ENCODE measurements around the gene PTPN1. TPM values are rescaled to one million over a fixed set of nuclear protein-coding genes. Genes with fewer than 3 reads are reported as not detected.

The PTPN1 gene
- total RNA-seq, 1 experiment from 2014 or later: 65.2 TPM

- no peak for TF ChIP-seq CTCF (IDR thresholded peaks at IDR 0.05; ENCODE audit: insufficient read depth in 1 of 2, low read depth in 1 of 2, low read length in 1 of 2, severe bottlenecking in 1 of 2, unreplicated experiment in 1 of 2)
- no peaks in the 10 kb centered on the region for H3K27me3 Mint-ChIP-seq (ENCODE audit: insufficient read depth, unreplicated experiment)
- ChIA-PET CTCF (interaction anchor here (0.7 kb wide), 1 partner anchor 43 kb away, joined by 3 read pairs; no protein-coding TSS in a partner anchor), POLR2A (no interaction called here)
- Histone ChIP-seq H3K36me3 (ENCODE audit: control insufficient read depth, insufficient read depth, low read length) (peaks cover 1% of the 10 kb centered on the region; the same call in 1 of the 2 replicates), H3K9me3 (peaks cover 5% of the 10 kb centered on the region; the same call in 1 of the 2 replicates), H3K27me3 (replicated peaks; ENCODE audit: control insufficient read depth, insufficient read depth, low read length) (no peaks in the 10 kb centered on the region), H3K4me3 (ENCODE audit: low read depth, low read length) (no peak overlapping the region), H3K4me1 (peaks cover 16% of the 10 kb centered on the region)
- intact Hi-C loops (cut with micrococcal nuclease; ENCODE audit: unreplicated experiment): no loop called here
- H3K9me3 Mint-ChIP-seq (ENCODE audit: unreplicated experiment): no peaks in the 10 kb centered on the region
- no peaks in the 10 kb centered on the region for H3K36me3 Mint-ChIP-seq (ENCODE audit: insufficient read depth, unreplicated experiment)
- no peak overlapping the region for H3K27ac Mint-ChIP-seq (ENCODE audit: unreplicated experiment)
- H3K4me3 Mint-ChIP-seq (ENCODE audit: unreplicated experiment): no peak overlapping the region
- no peak for DNase-seq
- no TSS peak for BruUV-seq (replicated peaks)
- H3K4me1 Mint-ChIP-seq (ENCODE audit: low read depth, unreplicated experiment): peaks cover 13% of the 10 kb centered on the region
Measured at GRCh38 chr20:50557549-50558134, 47.5 kb downstream of the PTPN1 start.

DNA sequence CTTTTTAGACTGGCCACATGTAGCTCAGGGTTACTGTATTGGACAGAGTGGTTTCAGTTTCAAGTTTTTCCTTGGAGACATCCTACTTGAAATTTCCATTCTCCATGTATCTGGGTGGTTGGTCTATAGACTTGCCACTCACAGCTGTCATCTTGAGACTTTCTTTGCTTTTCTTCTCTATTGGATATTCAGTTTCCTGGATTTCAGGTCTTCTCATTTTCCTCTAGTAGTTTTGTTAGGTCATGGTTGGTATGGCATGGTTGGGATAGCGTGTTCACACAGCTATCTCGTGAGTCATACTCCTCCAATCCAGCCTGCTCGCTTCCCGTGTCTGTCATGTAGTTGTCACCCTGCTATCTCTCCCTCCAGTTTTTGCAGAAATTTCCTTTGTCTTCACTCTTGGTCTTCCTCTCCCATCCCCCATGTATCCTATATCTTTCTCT is 48.3 kb downstream of the PTPN1 start:
- H3K36me3 ChIP-seq (ENCODE audit: control insufficient read depth, insufficient read depth, low read length): peaks cover 1% of the 10 kb centered on the region
- Mint-ChIP-seq H3K4me3 (ENCODE audit: unreplicated experiment) (no peak overlapping the region), H3K9me3 (ENCODE audit: unreplicated experiment) (no peaks in the 10 kb centered on the region), H3K36me3 (ENCODE audit: insufficient read depth, unreplicated experiment) (peaks cover 6% of the 10 kb centered on the region), H3K4me1 (ENCODE audit: low read depth, unreplicated experiment) (peaks cover 13% of the 10 kb centered on the region), H3K27ac (ENCODE audit: unreplicated experiment) (no peak overlapping the region), H3K27me3 (ENCODE audit: insufficient read depth, unreplicated experiment) (no peaks in the 10 kb centered on the region)
- no TSS peak for BruUV-seq (replicated peaks)
- peaks cover 21% of the 10 kb centered on the region for H3K4me1 ChIP-seq
- no peaks in the 10 kb centered on the region for H3K27me3 ChIP-seq (replicated peaks; ENCODE audit: control insufficient read depth, insufficient read depth, low read length)
- no peak for DNase-seq
- no peak overlapping the region for H3K4me3 ChIP-seq (ENCODE audit: low read depth, low read length)
- POLR2A ChIA-PET: no interaction called here
- no peak for TF ChIP-seq CTCF (IDR thresholded peaks at IDR 0.05; ENCODE audit: insufficient read depth in 1 of 2, low read depth in 1 of 2, low read length in 1 of 2, severe bottlenecking in 1 of 2, unreplicated experiment in 1 of 2)
- intact Hi-C loops (cut with micrococcal nuclease; ENCODE audit: unreplicated experiment): no loop called here
- H3K9me3 ChIP-seq: peaks cover 5% of the 10 kb centered on the region; the same call in 1 of the 2 replicates
- CTCF ChIA-PET: no interaction called here

DNA sequence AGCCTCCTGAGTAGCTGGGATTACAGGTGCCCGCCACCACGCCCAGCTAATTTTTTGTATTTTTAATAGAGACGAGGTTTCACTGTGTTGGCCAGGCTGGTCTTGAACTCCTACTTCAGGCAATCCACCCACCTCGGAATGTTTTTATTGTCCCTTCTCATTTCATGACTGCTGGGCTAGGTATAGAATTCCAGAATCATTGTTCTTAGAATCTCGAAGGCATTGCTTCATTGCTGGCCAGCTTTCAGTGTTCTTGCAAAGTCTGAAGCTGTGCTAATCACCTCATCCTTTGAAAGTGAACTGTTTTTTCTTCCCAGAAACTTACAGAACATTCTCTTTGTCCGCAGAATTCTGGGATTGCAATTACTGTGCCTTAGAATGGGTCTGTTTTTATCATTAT is 49.0 kb downstream of the PTPN1 start:
- Histone ChIP-seq H3K4me3 (ENCODE audit: low read depth, low read length) (no peak overlapping the region), H3K9me3 (peaks cover 5% of the 10 kb centered on the region; the same call in 1 of the 2 replicates), H3K4me1 (peaks cover 28% of the 10 kb centered on the region), H3K36me3 (ENCODE audit: control insufficient read depth, insufficient read depth, low read length) (peaks cover 1% of the 10 kb centered on the region), H3K27me3 (replicated peaks; ENCODE audit: control insufficient read depth, insufficient read depth, low read length) (no peaks in the 10 kb centered on the region)
- intact Hi-C loops (cut with micrococcal nuclease; ENCODE audit: unreplicated experiment): no loop called here
- BruUV-seq (replicated peaks): no TSS peak
- Mint-ChIP-seq H3K27me3 (ENCODE audit: insufficient read depth, unreplicated experiment) (no peaks in the 10 kb centered on the region), H3K9me3 (ENCODE audit: unreplicated experiment) (no peaks in the 10 kb centered on the region), H3K4me1 (ENCODE audit: low read depth, unreplicated experiment) (peaks cover 13% of the 10 kb centered on the region), H3K27ac (ENCODE audit: unreplicated experiment) (no peak overlapping the region), H3K36me3 (ENCODE audit: insufficient read depth, unreplicated experiment) (peaks cover 8% of the 10 kb centered on the region), H3K4me3 (ENCODE audit: unreplicated experiment) (no peak overlapping the region)
- no peak for TF ChIP-seq CTCF (IDR thresholded peaks at IDR 0.05; ENCODE audit: insufficient read depth in 1 of 2, low read depth in 1 of 2, low read length in 1 of 2, severe bottlenecking in 1 of 2, unreplicated experiment in 1 of 2)
- DNase-seq: no peak
- ChIA-PET CTCF (no interaction called here), POLR2A (no interaction called here)

All from Caco-2 (cell line).